OCI-LY7 (cell line): ENCODE data around the gene ACVR1B.

Experiments
- CTCF ChIP-seq: fragments of 200-600 bp; sonication (generic); conservative IDR thresholded peaks from 2 replicates; pipeline ENCODE4 v1.5.1; 2014; ENCODE audit warnings: mild to moderate bottlenecking, antibody characterized with exemption, low read length, moderate library complexity, mixed read lengths
- EZH2phosphoT487 ChIP-seq: fragments of 200-600 bp; sonication (generic); IDR thresholded peaks from 2 replicates; pipeline ENCODE4 v1.6.1; 2018; ENCODE audit warnings: low read depth, borderline replicate concordance, mild to moderate bottlenecking, mixed run types, antibody characterized with exemption, low read length, moderate library complexity, mixed read lengths

GRCh38 chr12:52036587-52037171 is 85.2 kb downstream of the ACVR1B start:
- TF ChIP-seq CTCF (no peak), EZH2phosphoT487 (no peak)
